Activated T-cell treated with anti-CD3 and anti-CD28 coated beads for 48 hours (primary cell): ENCODE data around the gene PRKCA.
"Not testable (repeated sequence)": the region's sequence is repeated elsewhere in the genome, so short reads cannot be mapped to it uniquely, and the experiment has no call there.

Source experiments
- DNase-seq: peaks from one replicate; pipeline ENCODE4 v3.0.0-alpha.2; 2020; ENCODE audit warnings: low read depth

The PRKCA gene

DNA sequence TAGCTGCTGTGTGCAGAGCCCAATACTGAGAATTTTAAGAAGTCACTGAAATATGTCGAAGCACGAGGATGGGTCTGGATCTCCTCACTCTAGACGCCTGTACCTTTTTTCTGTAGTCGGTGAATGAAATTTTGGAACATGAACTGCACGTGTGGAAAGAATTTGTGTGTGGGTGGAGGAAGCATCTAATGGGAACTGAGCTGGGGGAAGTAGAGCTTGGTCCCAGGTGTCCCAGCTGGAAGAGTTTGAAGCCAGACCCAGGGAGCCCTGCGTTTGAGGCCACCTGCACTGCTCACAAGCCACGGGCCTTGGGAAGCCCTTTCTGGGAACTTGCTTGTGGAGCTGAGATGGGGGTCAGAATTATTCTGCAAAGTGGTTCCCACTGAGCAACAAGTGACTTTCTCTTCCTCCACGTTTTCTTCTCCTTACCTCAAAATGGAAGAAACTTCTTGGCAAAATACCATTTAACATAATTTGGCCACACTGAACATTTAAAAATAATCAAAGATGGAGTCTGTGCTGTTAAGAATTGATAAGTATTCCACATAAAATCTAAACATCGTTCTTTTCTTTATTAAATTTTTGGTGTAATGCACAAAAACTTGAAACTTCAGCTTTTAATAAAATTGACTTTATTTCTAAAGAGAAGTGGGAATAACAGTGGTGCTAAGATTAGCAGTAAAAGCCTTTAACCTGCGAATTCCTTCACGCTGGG is 163.8 kb downstream of the PRKCA start:
- no peak for DNase-seq

DNA sequence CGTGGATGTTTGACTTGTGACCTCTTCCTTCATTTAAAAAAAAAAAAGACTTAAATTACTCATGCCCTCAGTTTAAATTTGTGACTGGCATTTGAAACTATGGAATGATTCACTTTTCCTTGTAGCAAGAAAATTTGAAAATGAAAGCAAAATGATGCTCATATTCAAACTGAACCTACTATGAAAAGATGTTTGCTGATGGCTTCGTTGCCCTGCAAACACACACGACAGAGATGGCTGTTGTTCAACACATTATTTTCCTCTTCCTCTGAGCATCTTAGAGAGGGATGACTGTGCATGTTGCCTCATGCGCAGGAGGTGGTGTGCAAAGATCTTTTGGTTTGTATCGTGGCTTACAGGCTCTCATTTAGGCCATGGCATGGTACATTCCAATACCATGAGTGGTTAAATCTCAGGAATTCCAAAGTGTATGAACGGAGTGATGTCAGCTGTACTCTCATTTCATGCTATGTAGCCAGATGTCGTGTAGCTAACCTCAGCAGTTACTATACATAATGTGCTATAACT is 164.5 kb downstream of the PRKCA start:
- DNase-seq = peak; percentile 53

DNA sequence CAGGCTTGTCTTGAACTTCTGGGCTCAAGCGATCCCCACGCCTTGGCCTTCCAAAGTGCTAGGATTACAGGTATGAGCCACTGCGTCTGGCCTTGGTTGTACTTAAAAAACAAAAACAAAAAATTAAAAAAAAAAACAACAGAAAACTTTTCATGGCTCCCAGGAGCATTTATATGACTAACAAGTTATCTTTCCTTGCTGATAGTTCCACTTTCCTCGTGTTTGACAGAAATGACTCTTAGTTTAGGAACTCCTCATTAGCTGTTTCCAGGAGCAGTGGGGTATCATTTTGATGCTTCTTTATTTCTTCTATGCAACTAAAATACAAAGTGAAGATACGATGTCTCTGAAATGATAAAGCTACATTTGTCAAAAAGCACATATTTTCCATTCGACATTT is 165.4 kb downstream of the PRKCA start:
- no peak for DNase-seq

DNA sequence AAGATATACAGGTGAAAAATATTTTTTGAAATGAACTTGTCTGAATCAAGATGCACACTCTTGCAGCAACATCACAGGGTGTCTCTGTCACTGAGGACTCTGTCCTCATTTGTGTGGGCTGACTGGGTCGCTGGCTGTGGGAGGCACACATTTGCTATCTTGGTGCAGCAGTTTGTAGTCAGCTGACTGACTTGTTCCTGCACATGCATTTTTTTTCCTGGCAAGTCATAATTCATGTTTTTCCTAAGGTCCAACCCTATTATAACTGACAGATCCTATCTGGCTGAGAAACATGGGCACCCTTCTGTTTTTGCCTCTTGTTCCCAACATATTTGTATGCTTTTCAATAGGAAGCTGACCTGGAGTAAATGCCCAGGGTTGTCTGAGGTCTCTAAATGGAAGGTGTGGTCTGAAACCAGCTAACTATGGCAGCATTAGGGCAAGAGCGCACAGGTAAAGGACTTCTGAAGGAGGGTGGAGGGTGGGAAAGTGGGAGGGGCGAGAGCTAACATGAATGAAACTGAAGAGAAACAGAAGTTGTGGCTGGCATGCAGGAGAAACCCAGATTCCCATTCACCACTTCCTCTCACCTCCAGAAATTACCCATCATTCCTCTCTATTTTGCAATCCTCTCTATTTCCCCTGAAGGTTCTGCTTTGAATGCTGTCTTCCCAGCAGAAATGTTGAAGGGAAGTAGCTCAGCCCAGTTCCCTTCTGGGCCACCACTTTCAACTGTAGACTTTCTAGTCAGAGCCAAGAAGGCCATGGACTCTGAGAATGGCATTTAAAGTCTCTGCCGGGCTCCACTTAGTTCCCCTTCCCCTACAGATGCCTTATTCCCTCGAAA is 166.1 kb downstream of the PRKCA start:
- no peak for DNase-seq

DNA sequence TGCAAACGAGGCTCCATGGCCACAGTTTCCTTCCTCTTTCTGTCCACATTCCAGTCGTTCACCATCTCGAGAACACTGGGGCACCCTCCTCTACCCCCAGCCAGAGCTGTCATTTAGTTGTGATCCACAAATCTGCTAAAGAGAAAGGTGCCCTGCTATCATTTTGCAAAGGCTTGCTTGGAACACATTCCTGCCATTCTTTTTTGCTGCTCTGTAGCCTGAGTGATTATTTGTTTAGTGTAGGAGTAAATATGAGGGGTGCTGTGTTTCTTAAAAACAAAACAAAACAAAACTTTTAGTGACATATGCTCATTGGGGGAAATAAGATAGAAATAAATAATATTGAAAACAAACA is 166.7 kb downstream of the PRKCA start:
- DNase-seq = no peak

DNA sequence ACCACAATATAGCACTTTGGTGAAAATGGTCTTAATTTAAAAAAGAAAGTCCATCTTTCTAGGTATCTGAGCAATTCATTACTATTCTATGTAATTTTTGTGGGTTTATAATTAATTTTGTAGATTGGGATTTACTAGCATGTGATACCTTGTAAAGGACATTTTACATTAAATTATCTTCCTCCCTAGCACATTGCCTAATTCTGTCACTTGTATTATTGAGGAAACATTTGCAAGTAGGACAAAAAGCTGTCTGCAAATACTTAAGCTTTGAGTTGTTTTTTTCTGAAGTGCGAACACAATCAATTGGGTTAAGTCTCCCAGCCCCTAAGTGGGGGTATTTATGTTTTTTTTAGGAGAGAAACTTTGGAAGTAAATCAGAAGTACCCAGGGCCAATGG is 167.0 kb downstream of the PRKCA start:
- DNase-seq = no peak

DNA sequence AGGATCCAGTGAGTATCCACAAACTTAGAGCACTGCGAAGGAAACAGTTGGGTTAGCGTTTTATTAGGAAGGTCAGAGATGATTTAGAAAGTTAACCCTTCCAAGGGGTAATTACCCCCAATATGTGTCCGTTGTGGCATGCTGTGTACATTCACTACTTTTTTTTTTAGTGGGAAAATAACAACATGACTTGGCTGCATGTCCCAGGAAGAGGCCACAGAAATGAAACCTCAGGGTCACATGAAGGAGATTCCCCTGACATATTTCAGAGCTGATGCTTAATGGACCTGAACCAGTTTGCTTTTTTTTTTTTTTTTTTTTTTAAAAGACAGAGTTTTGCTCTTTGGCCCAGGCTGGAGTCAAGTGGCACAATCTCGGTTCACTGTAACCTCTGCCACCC is 167.5 kb downstream of the PRKCA start:
- no peak for DNase-seq

DNA sequence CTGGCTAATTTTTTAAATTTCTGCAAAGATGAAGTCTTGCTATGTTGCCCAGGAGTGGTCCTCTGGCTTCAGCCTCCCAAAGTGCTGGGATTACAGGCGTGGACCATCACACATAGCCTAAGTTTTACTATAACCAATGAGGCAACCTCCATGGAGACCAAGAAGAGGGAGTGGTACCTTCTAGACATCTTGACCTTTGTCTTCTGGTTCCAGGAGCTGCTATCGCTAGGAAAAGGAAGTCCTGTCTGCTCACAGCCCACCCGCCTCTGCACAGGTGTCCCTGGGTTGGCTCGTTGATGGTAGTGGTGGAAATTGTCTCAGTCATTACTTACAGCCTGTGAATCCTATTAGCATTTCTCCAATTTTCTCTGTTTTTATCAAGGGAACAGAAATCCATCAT is 169.7 kb downstream of the PRKCA start:
- DNase-seq = no peak

DNA sequence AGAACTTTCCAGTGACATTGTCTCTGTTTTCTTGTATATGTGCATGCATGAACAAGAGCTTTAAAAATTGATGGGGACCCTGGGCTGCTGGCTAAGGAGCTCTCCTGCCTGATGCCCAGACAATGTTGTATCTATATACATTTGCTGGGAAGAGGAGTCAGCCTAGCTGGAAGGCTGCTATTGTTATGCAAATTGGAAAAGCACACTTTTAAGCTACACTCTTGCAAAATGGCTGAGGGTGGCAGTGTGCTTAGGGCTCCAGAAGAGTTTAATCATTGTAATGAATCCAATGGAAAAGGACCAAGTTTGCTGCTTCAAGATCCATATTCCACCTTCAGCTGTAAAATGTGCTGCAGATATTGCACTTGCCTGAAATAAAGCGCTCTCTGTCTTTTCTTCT is 171.8 kb downstream of the PRKCA start:
- DNase-seq = no peak

DNA sequence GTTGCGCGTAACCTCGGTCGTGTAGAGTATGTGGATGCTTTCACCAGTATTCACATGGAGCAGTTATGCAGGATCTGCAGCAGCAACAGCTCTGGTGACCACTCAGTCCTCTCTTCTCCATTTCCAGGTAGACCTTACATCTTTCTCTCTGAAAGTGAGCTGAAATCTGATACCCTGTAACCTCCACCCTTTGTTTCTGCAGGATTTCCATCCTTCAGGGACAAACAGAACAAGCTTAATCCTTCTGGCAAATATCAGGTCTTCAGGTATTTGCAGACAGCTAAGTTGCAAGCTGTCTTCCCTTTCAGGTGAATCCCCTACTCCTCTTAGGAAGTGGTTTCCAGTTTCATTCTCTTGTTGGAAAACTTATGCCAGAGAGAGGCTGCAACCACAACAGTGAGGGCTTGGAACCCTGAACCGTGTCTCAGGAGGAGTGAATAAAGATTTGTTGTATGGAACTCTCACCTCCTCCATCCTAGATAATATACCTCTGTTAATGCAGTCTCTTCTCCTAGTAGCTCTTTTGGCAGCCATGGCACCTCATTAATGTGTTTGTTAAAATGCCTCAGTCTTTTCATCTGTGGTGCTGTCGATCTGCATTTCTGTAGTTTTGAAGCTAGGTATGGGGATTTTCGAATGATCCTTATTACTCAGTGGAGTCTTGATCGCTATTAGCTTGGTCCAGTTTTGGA is 172.5 kb downstream of the PRKCA start:
- DNase-seq = no peak

DNA sequence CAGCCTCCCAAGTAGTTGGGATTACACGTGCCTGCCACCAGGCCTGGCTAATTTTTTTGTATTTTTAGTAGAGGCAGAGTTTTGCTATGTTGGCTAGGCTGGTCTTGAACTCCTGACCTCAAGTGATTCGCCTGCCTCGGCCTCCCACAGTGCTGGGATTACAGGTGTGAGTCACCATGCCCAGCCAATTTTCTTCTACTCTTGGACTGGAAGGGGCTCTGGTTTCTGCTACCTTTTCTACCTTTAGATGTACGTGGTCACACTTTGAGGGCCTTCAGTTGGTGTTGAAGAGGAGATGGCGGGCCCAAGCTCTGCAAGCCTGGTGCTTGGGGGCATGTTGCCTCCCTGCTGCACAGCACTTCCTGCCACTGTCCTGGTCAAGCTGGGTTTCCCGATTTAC is 173.6 kb downstream of the PRKCA start:
- no peak for DNase-seq

DNA sequence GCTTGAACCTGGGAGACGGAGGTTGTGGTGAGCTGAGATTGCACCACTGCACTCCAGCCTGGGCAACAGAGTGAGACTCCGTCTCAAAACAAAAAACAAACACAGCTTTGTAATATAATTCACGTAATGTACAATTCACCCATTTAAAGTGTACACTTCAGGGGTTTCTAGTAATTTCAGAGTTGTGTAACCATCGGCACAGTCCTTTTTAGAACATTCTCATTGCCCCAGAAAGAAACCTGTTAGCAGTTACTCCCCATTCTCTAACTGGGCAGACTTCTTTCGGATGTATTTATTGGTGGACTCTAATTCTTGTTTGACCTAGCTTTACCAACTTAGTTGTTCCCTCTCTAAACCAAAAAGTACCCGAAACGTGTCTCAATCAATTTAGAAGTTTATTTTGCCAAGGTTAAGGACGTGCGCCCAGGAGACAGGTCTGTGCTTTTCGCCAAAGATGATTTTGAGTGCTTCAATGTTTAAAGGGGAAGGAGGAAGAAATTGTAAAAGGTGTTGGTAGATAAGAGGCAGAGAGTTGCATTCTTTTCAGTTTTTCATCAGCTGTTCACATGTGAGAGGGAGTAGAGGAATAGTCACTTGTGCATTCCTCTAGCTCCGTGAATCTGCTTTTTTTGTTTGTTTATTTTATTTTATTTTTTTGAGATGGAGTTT is 175.3 kb downstream of the PRKCA start:
- DNase-seq = no peak

DNA sequence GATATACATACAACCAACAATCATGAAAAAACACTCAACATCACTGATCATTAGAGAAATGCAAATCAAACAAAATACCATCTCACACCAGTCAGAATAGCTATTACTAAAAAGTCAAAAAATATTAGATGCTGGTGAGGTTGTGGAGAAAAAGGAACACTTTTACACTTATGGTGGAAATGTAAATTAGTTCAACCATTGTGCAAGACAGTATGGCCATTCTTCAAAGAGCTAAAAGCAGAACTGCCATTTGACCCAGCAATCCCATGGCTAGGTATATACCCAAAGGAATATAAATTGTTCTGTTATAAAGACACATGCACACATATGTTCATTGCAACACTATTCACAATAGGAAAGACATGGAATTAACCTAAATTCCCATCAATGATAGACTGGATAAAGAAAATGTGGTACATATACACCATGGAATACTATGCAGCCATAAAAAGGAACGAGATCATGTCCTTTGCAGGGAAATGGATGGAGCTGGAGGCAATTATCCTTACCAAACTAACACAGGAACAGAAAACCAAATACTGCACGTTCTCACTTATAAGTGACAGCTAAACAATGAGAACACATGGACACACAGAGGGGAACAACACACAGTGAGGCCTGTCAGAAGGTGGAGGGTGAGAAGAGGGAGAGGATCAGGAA is 176.9 kb downstream of the PRKCA start:
- not testable (repeated sequence) for DNase-seq

DNA sequence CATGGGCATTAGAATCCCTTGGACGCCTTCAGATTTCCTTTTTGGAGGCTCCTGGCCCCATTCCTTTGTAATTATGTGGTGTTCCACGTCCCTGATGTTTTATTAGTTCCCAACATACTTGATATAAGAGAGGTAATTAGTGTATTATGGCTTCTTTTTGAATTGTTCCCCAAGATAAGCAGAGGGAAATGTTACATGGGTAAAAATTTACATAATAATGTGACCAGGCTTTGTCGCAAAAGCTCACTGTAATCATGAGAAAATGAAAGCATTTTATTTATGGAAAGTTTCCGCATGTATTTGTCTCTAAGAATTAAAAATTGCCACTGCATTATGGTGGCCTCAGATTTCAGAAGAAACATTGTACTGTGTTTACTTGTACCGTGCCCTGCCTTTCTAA is 177.8 kb downstream of the PRKCA start:
- DNase-seq = no peak

DNA sequence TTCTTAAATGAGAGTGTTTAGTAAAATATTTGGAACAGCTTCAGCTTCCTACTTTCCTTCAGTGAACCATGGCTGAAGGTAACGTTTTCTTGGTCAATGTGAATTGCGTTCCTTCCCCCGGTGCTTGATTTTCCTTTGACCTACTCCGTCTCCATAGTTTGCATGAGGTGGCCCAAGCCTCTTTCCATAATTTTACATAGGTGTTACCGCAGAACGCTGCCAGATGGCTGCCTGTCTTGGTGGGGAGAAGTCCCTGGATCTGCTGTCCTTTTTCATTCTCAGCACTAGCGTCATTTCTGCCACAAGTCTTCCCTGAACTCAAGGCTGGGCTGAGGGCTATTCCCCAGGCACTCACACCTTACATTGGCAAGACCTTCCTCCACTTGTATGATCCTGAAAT is 178.4 kb downstream of the PRKCA start:
- no peak for DNase-seq

DNA sequence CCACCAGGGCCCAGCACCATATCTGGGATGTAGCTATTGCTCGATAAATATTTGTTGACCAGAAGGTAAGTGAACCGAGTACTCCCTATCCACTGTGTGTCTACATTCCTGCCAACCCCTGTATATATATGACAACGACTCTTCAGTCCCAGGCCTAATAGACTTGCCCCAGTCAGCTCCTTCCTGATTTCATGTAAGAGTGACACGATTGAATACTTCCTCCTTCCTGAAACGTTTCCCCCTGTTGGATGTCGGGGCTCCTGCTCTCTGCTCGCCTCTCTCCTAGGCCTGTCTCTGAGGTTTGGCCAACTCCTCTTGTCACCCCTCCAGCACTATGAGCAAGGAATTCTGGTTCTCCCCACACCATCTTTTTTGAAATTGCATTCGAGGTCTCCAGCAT is 178.9 kb downstream of the PRKCA start:
- DNase-seq = no peak

DNA sequence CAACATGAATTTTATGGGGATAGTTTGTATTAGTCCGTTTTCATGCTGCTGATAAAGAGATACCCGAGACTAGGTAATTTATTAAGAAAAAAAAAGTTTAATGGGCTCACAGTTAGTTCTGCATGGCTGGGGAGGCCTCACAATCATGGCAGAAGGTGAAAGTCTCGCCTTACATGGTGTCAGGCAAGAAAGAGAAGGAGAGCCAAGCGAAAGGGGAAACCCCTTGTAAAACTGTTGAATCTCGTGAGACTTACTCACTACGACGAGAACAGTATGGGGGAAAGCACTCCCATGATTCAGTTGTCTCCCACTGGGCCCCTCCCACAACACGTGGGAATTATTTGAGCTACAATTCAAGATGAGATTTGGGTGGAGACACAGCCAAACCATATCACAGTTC is 181.5 kb downstream of the PRKCA start:
- no peak for DNase-seq

DNA sequence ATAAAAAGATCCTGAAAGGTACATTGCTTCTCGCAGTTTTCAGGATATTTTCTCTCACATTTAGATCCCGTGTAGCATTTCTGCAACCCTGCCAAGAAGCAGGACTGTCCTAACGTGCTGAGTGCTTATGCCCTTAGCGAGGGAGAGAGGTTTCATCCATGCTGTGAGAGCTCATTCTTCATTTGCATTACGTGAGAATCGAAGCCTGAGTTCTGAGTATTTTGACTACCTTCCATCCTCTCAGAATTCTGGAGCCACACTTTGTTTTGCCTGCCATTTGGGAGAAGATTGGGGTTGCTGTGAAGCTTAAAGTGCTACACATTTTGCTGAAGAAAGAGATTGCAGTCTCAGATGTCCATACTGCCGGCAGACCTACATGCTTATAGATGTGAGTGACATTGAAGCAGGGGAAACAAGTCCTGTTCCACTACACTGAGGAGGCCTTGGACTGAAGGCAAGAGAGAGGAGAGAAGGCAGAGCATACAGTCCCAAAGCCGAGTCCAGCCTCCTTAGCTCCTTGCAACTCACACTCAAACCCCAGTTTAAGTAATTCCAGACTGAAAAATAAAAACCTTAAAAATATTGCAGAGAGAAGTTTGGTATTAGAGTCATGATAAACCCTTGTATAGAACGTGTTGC is 183.0 kb downstream of the PRKCA start:
- no peak for DNase-seq

DNA sequence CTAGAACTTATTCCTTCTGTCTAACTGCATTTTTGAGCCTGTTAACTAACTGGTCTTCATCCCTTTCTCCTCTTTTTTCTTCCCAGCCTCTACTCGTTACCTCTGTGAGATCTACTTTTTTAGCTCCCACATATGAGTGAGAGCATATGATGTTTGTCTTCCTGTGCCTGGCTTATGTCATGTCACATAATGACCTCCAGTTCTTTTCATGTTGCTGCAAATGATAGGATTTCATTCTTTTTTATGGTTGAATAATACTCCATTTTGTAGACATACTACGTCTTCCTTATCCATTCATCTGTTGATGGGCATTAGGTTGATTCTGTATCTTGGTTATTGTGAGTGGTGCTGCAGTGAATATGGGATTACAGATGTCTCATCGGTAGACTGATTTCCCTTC is 184.7 kb downstream of the PRKCA start:
- DNase-seq = no peak

DNA sequence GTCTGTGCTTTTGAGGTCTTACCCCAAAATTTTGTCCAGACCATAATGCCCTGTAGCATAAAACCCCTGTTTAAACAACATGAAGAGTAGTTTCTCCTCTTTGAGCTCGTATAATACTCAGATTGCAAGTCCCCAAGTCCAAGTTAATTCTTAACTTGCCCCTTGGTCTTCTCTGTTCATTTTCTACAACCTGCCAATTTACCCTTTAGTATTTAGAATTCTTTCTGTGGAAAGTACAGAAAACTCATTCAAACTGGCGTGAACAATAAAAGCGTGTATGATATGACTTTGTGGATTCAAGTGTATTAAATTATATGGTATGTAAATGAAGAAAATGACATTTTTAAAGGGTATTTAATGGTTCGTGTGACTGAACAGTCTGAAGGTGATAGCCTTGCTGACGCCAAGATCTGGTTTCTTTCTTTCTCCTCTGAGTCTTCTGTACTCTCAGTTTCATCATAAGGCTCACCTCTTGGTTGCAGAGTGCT is 185.6 kb downstream of the PRKCA start:
- no peak for DNase-seq

DNA sequence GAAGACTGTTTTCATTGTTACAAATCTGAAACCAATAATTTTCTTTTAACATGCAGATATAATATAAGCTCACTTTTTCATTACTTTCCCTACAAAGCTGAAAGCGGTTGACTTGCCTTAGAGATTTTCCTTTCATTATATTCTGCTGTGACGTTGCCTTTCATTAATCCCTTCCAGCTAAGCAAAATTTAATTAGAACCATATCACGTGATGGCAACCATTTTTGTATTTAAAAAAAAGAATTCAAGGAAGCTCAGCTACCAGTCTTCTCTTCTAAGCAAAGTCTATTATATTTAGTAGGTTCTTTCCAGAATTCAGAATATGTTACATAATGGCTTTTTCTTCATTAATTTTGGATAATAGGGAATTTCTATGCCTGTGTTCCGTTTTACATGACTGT is 186.5 kb downstream of the PRKCA start:
- DNase-seq = no peak
